Trophoblast cell (in vitro differentiated cells and primary cell): Measurements from ENCODE around the gene ANKS4B.
A peak's percentile ranks its signal among the peaks of the same experiment; 100 is the strongest.

Experiments used
- DNase-seq, 2 donors: peaks; one replicate each; pipeline ENCODE4 v3.0.0-alpha.2; 2016
- H2AFZ ChIP-seq: 2 replicates; pipeline ENCODE4 v1.6.1; 2013; ENCODE audit warnings: low read length, moderate library complexity, mild to moderate bottlenecking; ENCODE audit not compliant: insufficient read depth, poor library complexity
- H2AK5ac ChIP-seq: 2 replicates; pipeline ENCODE4 v1.6.1; 2013; ENCODE audit warnings: mild to moderate bottlenecking, low read length
- H2BK120ac ChIP-seq: 2 replicates; pipeline ENCODE4 v1.6.1; 2013; ENCODE audit warnings: low read length, mild to moderate bottlenecking, moderate library complexity; ENCODE audit not compliant: insufficient read depth, poor library complexity
- H2BK12ac ChIP-seq: 2 replicates; pipeline ENCODE4 v1.6.1; 2013; ENCODE audit warnings: mild to moderate bottlenecking, low read length, moderate library complexity
- H2BK5ac ChIP-seq: 2 replicates; pipeline ENCODE4 v1.6.1; 2013; ENCODE audit warnings: low read length, low read depth, moderate library complexity, mild to moderate bottlenecking; ENCODE audit not compliant: poor library complexity
- H3K14ac ChIP-seq: 2 replicates; pipeline ENCODE4 v1.6.1; 2013; ENCODE audit warnings: mild to moderate bottlenecking, low read length
- H3K18ac ChIP-seq: 2 replicates; pipeline ENCODE4 v1.6.1; 2013; ENCODE audit warnings: mild to moderate bottlenecking, low read length
- H3K23ac ChIP-seq: 2 replicates; pipeline ENCODE4 v1.6.1; 2013; ENCODE audit warnings: low read length
- H3K27ac ChIP-seq: 2 replicates; pipeline ENCODE4 v1.5.1; 2013; ENCODE audit warnings: low read depth, mild to moderate bottlenecking, inconsistent platforms, low read length, moderate library complexity
- H3K27me3 ChIP-seq: 2 replicates; pipeline ENCODE4 v1.6.1; 2013; ENCODE audit warnings: inconsistent platforms, mild to moderate bottlenecking, low read length, moderate library complexity; ENCODE audit not compliant: insufficient read depth
- H3K36me3 ChIP-seq, 2 experiments: 1 replicate in 1 of 2; 2 replicates in 1 of 2; pipeline ENCODE4 v1.6.1; 2013; ENCODE audit warnings: low read length in 2 of 2, mild to moderate bottlenecking in 2 of 2, moderate library complexity in 1 of 2; ENCODE audit not compliant: insufficient read depth in 2 of 2, control insufficient read depth in 1 of 2
- H3K4ac ChIP-seq: 2 replicates; pipeline ENCODE4 v1.6.1; 2013; ENCODE audit warnings: low read depth, mild to moderate bottlenecking, low read length, moderate library complexity
- H3K4me1 ChIP-seq, 2 experiments: 1 replicate in 1 of 2; 2 replicates in 1 of 2; pipeline ENCODE4 v1.6.1; 2013; ENCODE audit warnings: low read length in 2 of 2, mild to moderate bottlenecking in 2 of 2, moderate library complexity in 1 of 2; ENCODE audit not compliant: insufficient read depth in 2 of 2, control insufficient read depth in 1 of 2
- H3K4me2 ChIP-seq: 2 replicates; pipeline ENCODE4 v1.6.1; 2013; ENCODE audit warnings: inconsistent platforms, mild to moderate bottlenecking, low read length, moderate library complexity
- H3K4me3 ChIP-seq: 2 replicates; pipeline ENCODE4 v1.5.1; 2013; ENCODE audit warnings: mild to moderate bottlenecking, low read depth, low read length, inconsistent platforms
- H3K79me1 ChIP-seq: one replicate; pipeline ENCODE4 v1.6.1; 2013; ENCODE audit warnings: low read length
- H3K79me2 ChIP-seq: 2 replicates; pipeline ENCODE4 v1.6.1; 2013; ENCODE audit warnings: low read length, mild to moderate bottlenecking; ENCODE audit not compliant: control insufficient read depth, insufficient read depth, poor library complexity
- H3K9ac ChIP-seq: 2 replicates; pipeline ENCODE4 v1.6.1; 2013; ENCODE audit warnings: mild to moderate bottlenecking, low read length
- H3K9me3 ChIP-seq: 2 replicates; pipeline ENCODE4 v1.6.1; 2013; ENCODE audit warnings: low read depth, mild to moderate bottlenecking, control low read depth, inconsistent platforms, low read length; ENCODE audit not compliant: insufficient read depth
- H4K12ac ChIP-seq: 2 replicates; pipeline ENCODE4 v1.6.1; 2013; ENCODE audit warnings: low read depth, mild to moderate bottlenecking, low read length, moderate library complexity
- H4K8ac ChIP-seq: 2 replicates; pipeline ENCODE4 v1.6.1; 2013; ENCODE audit warnings: low read depth, mild to moderate bottlenecking, low read length, moderate library complexity
- H4K91ac ChIP-seq: one replicate; pipeline ENCODE4 v1.6.1; 2013; ENCODE audit warnings: low read depth, mild to moderate bottlenecking, low read length, moderate library complexity
- WGBS: extraction: QIAGEN DNeasy Blood & Tissue Kit; methylation state at CpG from one replicate; pipeline ENCODE4 v1.1.7; 2013; ENCODE audit warnings: missing lambda C conversion rate; ENCODE audit not compliant: insufficient read length, insufficient coverage; ENCODE audit errors: extremely low coverage; 5-methylcytosine and 5-hydroxymethylcytosine counted together

ANKS4B gene

DNA sequence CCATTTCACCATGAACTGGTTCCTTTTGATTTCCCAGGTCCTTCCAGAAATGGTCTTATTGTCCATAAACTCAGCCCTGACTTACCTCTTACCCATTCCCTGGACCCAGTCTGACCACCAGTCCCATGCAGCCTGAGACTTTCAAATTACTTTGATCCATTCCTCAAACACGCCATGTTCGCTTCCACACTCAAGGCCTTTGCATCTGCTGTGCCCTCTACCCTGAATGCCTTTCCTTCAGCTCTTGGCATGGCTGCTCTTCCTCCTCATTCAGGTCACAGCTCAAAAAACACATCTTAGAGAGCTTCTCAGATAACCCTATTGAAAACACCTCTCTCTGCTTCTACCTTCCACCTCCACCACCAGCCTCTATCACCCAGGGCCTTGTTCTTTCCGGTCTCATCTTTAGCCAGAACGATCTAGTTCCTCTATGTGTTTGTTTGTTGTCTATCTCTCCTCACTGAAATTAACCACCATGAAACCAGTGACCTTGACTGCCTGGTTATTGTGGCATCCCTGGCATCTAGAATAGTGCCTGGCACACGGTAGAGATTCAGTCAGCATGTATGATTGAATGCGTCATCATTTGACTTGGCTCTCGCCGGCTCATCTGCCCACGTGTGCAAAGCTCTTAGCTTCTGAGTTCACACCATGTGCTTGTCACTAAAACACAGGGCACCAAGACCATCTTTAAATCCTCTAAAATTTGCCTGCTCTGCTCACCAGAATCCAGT is 31.8 kb downstream of the ANKS4B start:
- Histone ChIP-seq H3K36me3 (no peaks in the 10 kb centered on the region), H4K91ac (no peak overlapping the region), H3K79me1 (no peaks in the 10 kb centered on the region), H2BK120ac (no peak overlapping the region), H2BK5ac (no peak overlapping the region), H3K27me3 (no peaks in the 10 kb centered on the region), H4K12ac (no peak overlapping the region), H3K23ac (no peak overlapping the region), H3K79me2 (no peaks in the 10 kb centered on the region), H4K8ac (no peak overlapping the region), H2AFZ (no peak overlapping the region), H2AK5ac (no peak overlapping the region), H2BK12ac (no peak overlapping the region), H3K4me2 (no peak overlapping the region), H3K4me1 (no peaks in the 10 kb centered on the region), H3K27ac (no peak overlapping the region), H3K4me3 (no peak overlapping the region), H3K18ac (no peak overlapping the region), H3K4ac (no peak overlapping the region), H3K14ac (no peak overlapping the region), H3K9ac (no peak overlapping the region), H3K9me3 (no peaks in the 10 kb centered on the region)
- WGBS: no CpG with 5 or more reads among the region's 9 CpGs
- DNase-seq: no peak

DNA sequence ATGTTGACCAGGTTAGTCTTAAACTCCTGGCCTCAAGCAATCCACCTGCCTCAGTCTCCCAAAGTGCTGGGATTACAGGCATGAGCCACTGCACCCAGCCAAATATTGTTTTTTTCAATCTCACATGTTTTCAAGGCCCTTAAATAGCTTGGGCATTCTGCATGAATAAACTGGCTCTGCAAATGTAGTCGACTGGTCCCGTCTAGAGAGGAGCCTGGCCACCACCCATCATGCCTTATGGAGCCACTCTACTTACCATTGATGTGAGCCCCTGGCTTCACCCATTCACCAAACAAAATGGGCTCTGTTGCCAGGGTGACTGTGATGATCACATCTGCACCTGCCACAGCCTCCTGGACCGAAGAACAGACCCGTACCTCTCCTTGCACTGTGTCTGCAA is 33.8 kb downstream of the ANKS4B start:
- Histone ChIP-seq H3K14ac (no peak overlapping the region), H3K36me3 (no peaks in the 10 kb centered on the region), H3K9ac (no peak overlapping the region), H4K8ac (no peak overlapping the region), H2AK5ac (no peak overlapping the region), H2BK120ac (no peak overlapping the region), H2AFZ (no peak overlapping the region), H2BK5ac (no peak overlapping the region), H3K18ac (no peak overlapping the region), H3K79me1 (no peaks in the 10 kb centered on the region), H3K79me2 (no peaks in the 10 kb centered on the region), H4K91ac (no peak overlapping the region), H2BK12ac (no peak overlapping the region), H3K9me3 (peaks cover 2% of the 10 kb centered on the region), H3K4me1 (no peaks in the 10 kb centered on the region), H3K27ac (no peak overlapping the region), H3K4ac (no peak overlapping the region), H3K27me3 (no peaks in the 10 kb centered on the region), H3K4me2 (no peak overlapping the region), H3K4me3 (no peak overlapping the region), H4K12ac (no peak overlapping the region), H3K23ac (no peak overlapping the region)
- WGBS: no CpG with 5 or more reads among the region's 4 CpGs
- DNase-seq: no peak

DNA sequence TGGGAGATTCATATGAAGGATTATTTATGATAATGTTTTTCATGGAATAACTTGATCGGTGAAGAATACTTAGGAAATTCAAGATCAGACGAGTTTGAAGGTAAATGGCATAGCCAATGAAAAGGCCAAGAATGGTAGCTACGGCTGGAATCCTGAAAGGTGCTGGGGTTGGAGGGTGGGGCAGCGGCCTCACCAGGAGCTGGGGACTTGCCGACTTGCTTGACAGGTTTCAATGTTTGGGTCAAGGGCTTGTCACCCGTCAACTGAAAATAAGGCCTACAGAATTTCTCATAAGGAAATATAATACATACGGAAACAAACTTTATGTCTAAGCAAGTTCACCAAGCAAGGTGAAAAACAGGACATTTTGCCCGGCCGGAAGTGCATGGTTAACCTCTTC is 34.7 kb downstream of the ANKS4B start:
- H3K4me1 ChIP-seq: no peaks in the 10 kb centered on the region
- H2AK5ac ChIP-seq: no peak overlapping the region
- no peak overlapping the region for H3K27ac ChIP-seq

DNA sequence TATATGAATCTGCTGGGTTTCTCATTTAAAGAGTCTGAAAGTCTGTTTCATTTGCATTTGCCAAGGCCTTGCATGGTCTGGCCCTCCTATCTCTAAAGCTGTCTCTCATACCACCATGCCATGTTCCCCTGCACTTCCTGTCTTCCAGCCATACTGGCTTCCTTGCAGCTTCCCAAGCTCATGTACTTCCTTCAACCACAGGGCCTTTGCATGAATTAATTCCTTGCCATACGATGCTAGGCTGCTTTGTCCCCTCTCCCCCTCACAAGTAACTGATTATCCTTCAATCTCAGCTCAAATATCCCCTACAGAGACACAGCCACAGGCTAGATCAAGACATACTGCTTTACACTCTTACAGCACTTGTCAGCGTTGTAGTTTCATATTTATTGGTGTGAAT is 38.8 kb downstream of the ANKS4B start:
- Histone ChIP-seq H3K4me3 (no peak overlapping the region), H2AK5ac (no peak overlapping the region), H3K9ac (no peak overlapping the region), H2BK12ac (no peak overlapping the region), H3K4me2 (no peak overlapping the region), H3K27me3 (no peaks in the 10 kb centered on the region), H3K4ac (no peak overlapping the region), H2BK120ac (no peak overlapping the region), H3K18ac (no peak overlapping the region), H3K36me3 (no peaks in the 10 kb centered on the region), H3K9me3 (peaks cover 3% of the 10 kb centered on the region), H3K14ac (no peak overlapping the region), H4K91ac (no peak overlapping the region), H3K79me1 (no peaks in the 10 kb centered on the region), H4K12ac (no peak overlapping the region), H4K8ac (no peak overlapping the region), H3K23ac (no peak overlapping the region), H3K27ac (no peak overlapping the region), H3K79me2 (no peaks in the 10 kb centered on the region), H2AFZ (no peak overlapping the region), H2BK5ac (no peak overlapping the region), H3K4me1 (no peaks in the 10 kb centered on the region)
- no CpG with 5 or more reads among the region's 2 CpGs for WGBS
- no peak for DNase-seq

More for the DNA sequence above, 34.7 kb downstream of the ANKS4B start:
- H2BK5ac ChIP-seq: no peak overlapping the region
- no peaks in the 10 kb centered on the region for H3K27me3 ChIP-seq
- peak in 1 of 2 donors; percentile 12 for DNase-seq
- H2AFZ ChIP-seq: no peak overlapping the region
- H3K4me3 ChIP-seq: no peak overlapping the region
- H3K9ac ChIP-seq: no peak overlapping the region
- H3K79me2 ChIP-seq: no peaks in the 10 kb centered on the region
- no peaks in the 10 kb centered on the region for H3K36me3 ChIP-seq
- no peak overlapping the region for H4K12ac ChIP-seq
- no peak overlapping the region for H3K14ac ChIP-seq
- no peak overlapping the region for H3K18ac ChIP-seq
- H2BK12ac ChIP-seq: no peak overlapping the region
- H3K4me2 ChIP-seq: no peak overlapping the region
- peaks cover 2% of the 10 kb centered on the region for H3K9me3 ChIP-seq
- no peak overlapping the region for H3K4ac ChIP-seq
- no peak overlapping the region for H4K91ac ChIP-seq
- H3K79me1 ChIP-seq: no peaks in the 10 kb centered on the region
- no CpG with 5 or more reads among the region's 9 CpGs for WGBS
- no peak overlapping the region for H3K23ac ChIP-seq
- H4K8ac ChIP-seq: no peak overlapping the region
- no peak overlapping the region for H2BK120ac ChIP-seq
